ENCODE results near the gene PACS2.

GRCh38 chr14:105279642-105280361, 34.7 kb upstream of the PACS2 start:
- TF ChIP-seq SMC3 (IDR thresholded peaks at IDR 0.05; ENCODE audit: low read depth, low read length) (no peak), ZBTB33 (IDR thresholded peaks at IDR 0.05; ENCODE audit: borderline replicate concordance, low read depth) (no peak), TCF12 (IDR thresholded peaks at IDR 0.05) (no peak), CTCF (IDR thresholded peaks at IDR 0.05) (no peak), POLR2AphosphoS5 (IDR thresholded peaks at IDR 0.05; ENCODE audit: low read depth, low read length) (no peak), YY1 (IDR thresholded peaks at IDR 0.05; ENCODE audit: low read depth) (no peak)

All from SK-N-SH (cell line).